HEK293T (cell line): Measurements from ENCODE around the gene TEAD3.

ENCODE experiments used
- ARNT ChIP-seq: fragments of 450-650 bp; IDR thresholded peaks from 2 replicates; pipeline ENCODE4 v1.6.1; 2017; ENCODE audit warnings: mild to moderate bottlenecking
- FOXA1 ChIP-seq: fragments of 450-650 bp; IDR thresholded peaks from 2 replicates; pipeline ENCODE4 v1.6.1; 2016; ENCODE audit warnings: mild to moderate bottlenecking
- FOXM1 ChIP-seq: fragments of 450-650 bp; IDR thresholded peaks from 2 replicates; pipeline ENCODE4 v1.6.1; 2017; ENCODE audit warnings: mild to moderate bottlenecking, borderline replicate concordance
- HDGF ChIP-seq: fragments of 450-650 bp; IDR thresholded peaks from 2 replicates; pipeline ENCODE4 v1.6.1; 2017; ENCODE audit warnings: antibody characterized with exemption, borderline replicate concordance
- TARDBP ChIP-seq: fragments of 450-650 bp; IDR thresholded peaks from 2 replicates; pipeline ENCODE4 v1.6.1; 2016
- TF ChIP-seq, protein P1 (sequence below): fragments of 450-650 bp; IDR thresholded peaks from 2 replicates; pipeline ENCODE4 v1.6.1; 2016

- no peak for TF ChIP-seq TARDBP
- TF ChIP-seq FOXM1 = no peak
- no peak for TF ChIP-seq HDGF
- no peak for TF ChIP-seq FOXA1
- no peak for TF ChIP-seq ARNT
- TF ChIP-seq, protein P1, sequence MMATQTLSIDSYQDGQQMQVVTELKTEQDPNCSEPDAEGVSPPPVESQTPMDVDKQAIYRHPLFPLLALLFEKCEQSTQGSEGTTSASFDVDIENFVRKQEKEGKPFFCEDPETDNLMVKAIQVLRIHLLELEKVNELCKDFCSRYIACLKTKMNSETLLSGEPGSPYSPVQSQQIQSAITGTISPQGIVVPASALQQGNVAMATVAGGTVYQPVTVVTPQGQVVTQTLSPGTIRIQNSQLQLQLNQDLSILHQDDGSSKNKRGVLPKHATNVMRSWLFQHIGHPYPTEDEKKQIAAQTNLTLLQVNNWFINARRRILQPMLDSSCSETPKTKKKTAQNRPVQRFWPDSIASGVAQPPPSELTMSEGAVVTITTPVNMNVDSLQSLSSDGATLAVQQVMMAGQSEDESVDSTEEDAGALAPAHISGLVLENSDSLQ = no peak
Measured at GRCh38 chr6:35487658-35488516, 9.0 kb downstream of the TEAD3 start.
